Liver (tissue), 9 donors: ENCODE measurements around the gene TMEM204. TPM values are rescaled to one million over a fixed set of nuclear protein-coding genes. Genes with fewer than 3 reads are reported as not detected.

Source experiments
- DNase-seq: peaks from one replicate; pipeline ENCODE4 v3.0.0-alpha.2; 2017; ENCODE audit warnings: low spot score
- H3K27ac ChIP-seq, 2 donors: one replicate each; pipeline ENCODE4 v1.7.0; 2013; ENCODE audit warnings: inconsistent platforms in 2 of 2, low read length in 2 of 2, control low read depth in 1 of 2, low read depth in 1 of 2, mild to moderate bottlenecking in 1 of 2
- H3K27me3 ChIP-seq, 4 donors: one replicate each; pipeline versions ENCODE4 v1.6.1 to v1.7.0; 2013; ENCODE audit warnings: low read length in 3 of 4, inconsistent platforms in 1 of 4, mild to moderate bottlenecking in 1 of 4, moderate library complexity in 1 of 4; ENCODE audit not compliant: control insufficient read depth in 4 of 4, insufficient read depth in 4 of 4
- H3K36me3 ChIP-seq, 4 donors: one replicate each; pipeline versions ENCODE4 v1.6.1 to v1.7.0; 2013; ENCODE audit warnings: low read length in 3 of 4, mild to moderate bottlenecking in 3 of 4, low read depth in 1 of 4, moderate library complexity in 1 of 4; ENCODE audit not compliant: control insufficient read depth in 4 of 4, insufficient read depth in 3 of 4
- H3K4me1 ChIP-seq, 4 donors: one replicate each; pipeline versions ENCODE4 v1.6.1 to v1.7.0; 2013; ENCODE audit warnings: low read length in 3 of 4, mild to moderate bottlenecking in 3 of 4, moderate library complexity in 1 of 4; ENCODE audit not compliant: control insufficient read depth in 4 of 4, insufficient read depth in 4 of 4
- H3K4me3 ChIP-seq, 3 donors: one replicate each; pipeline versions ENCODE4 v1.6.1 to v1.7.0; 2013; ENCODE audit warnings: low read length in 3 of 3, control low read depth in 1 of 3, low read depth in 1 of 3, mild to moderate bottlenecking in 1 of 3
- H3K9ac ChIP-seq, 2 donors: one replicate each; pipeline ENCODE4 v1.7.0; 2013; ENCODE audit warnings: low read length in 2 of 2, mild to moderate bottlenecking in 2 of 2, moderate library complexity in 2 of 2, control low read depth in 1 of 2, low read depth in 1 of 2
- H3K9me3 ChIP-seq, 4 donors: one replicate each; pipeline versions ENCODE4 v1.6.1 to v1.7.0; 2013; ENCODE audit warnings: low read length in 3 of 4; ENCODE audit not compliant: control insufficient read depth in 4 of 4
- ATF3 ChIP-seq: IDR thresholded peaks from 2 replicates; pipeline ENCODE4 v1.6.1; 2016; ENCODE audit warnings: antibody characterized with exemption
- CTCF ChIP-seq: fragments of 150-350 bp; IDR thresholded peaks from 2 replicates; pipeline ENCODE4 v1.5.1; 2017; ENCODE audit warnings: improper control_type of control experiment, low read depth, low read length; ENCODE audit not compliant: missing input control
- GABPA ChIP-seq, 2 donors: IDR thresholded peaks in 1 of 2; conservative IDR thresholded peaks in 1 of 2; 2 replicates each; pipeline ENCODE4 v1.6.1; 2016; ENCODE audit warnings: antibody characterized with exemption in 2 of 2, mild to moderate bottlenecking in 1 of 2, moderate library complexity in 1 of 2
- HNF4A ChIP-seq, 2 donors: conservative IDR thresholded peaks; 2 replicates each; pipeline ENCODE4 v1.6.1; 2016; ENCODE audit warnings: antibody characterized with exemption in 2 of 2, mild to moderate bottlenecking in 2 of 2
- HNF4G ChIP-seq: IDR thresholded peaks from 2 replicates; pipeline ENCODE4 v1.6.1; 2016; ENCODE audit warnings: antibody characterized with exemption
- JUND ChIP-seq, 2 donors: IDR thresholded peaks; 2 replicates each; pipeline ENCODE4 v1.6.1; 2016; ENCODE audit warnings: antibody characterized with exemption in 2 of 2
- NR2F2 ChIP-seq: IDR thresholded peaks from 2 replicates; pipeline ENCODE4 v1.6.1; 2016; ENCODE audit warnings: antibody characterized with exemption
- TAF1 ChIP-seq: conservative IDR thresholded peaks from 2 replicates; pipeline ENCODE4 v1.6.1; 2016; ENCODE audit warnings: antibody characterized with exemption, mild to moderate bottlenecking
- YY1 ChIP-seq: IDR thresholded peaks from 2 replicates; pipeline ENCODE4 v1.6.1; 2016; ENCODE audit warnings: antibody characterized with exemption, mild to moderate bottlenecking
- WGBS: extraction: QIAGEN DNeasy Blood & Tissue Kit; methylation state at CpG from one replicate; pipeline ENCODE4 v1.1.7; 2013; 5-methylcytosine and 5-hydroxymethylcytosine counted together
- polyA plus RNA-seq, 2 donors: library from polyadenylated mRNA; stranded (reverse) in 1 of 2; unstranded in 1 of 2; fragments of 200-250 nt in 1 of 2; fragments of >200 nt in 1 of 2; fragmentation: Nextera tagmentation in 1 of 2; extraction: Ambion mirVana in 1 of 2; gene quantifications; one replicate each; pipeline versions ENCODE4 v1.2.1 to v1.2.3, GENCODE V29; 2013 to 2015
- total RNA-seq, 2 donors: library from RNA; depleted of rRNA; stranded (reverse); fragments of >200 nt; gene quantifications; one replicate each; pipeline ENCODE4 v1.2.3, GENCODE V29; 2014
- TF ChIP-seq, protein P1 (sequence below): IDR thresholded peaks from 2 replicates; pipeline ENCODE4 v1.6.1; 2016; ENCODE audit warnings: antibody characterized with exemption, mild to moderate bottlenecking
- donor health status: healthy.
- donor health status: healthy.
- donor health status: healthy.
- donor health status: healthy.
- donor health status: healthy.

TMEM204 gene
- total and polyA plus RNA-seq, 4 donors = 3.5 to 14.4 (median 10.7) TPM

GRCh38 chr16:1523581-1524245, 9.8 kb upstream of the TMEM204 start:
- Histone ChIP-seq H3K9ac (no peak overlapping the region), H3K4me3 (no peak overlapping the region), H3K27ac (no peak overlapping the region), H3K27me3 (no peaks in the 10 kb centered on the region), H3K4me1 (peaks cover 0 to 5% (median 0%) of the 10 kb centered on the region in 4 donors), H3K36me3 (peaks cover 0 to 11% (median 4%) of the 10 kb centered on the region in 4 donors), H3K9me3 (no peaks in the 10 kb centered on the region)
- TF ChIP-seq TAF1 = no peak
- no peak for TF ChIP-seq HNF4G
- DNase-seq = no peak
- WGBS = 96% methylated on average over 30 of the region's 30 CpGs

GRCh38 chr16:1524366-1524765, 9.1 kb upstream of the TMEM204 start:
- no peak for DNase-seq
- H3K36me3 ChIP-seq = peaks cover 0 to 10% (median 4%) of the 10 kb centered on the region in 4 donors

GRCh38 chr16:1525871-1526607, 7.4 kb upstream of the TMEM204 start:
- Histone ChIP-seq H3K36me3 (peaks cover 0 to 7% (median 2%) of the 10 kb centered on the region in 4 donors), H3K27ac (no peak overlapping the region), H3K9ac (no peak overlapping the region), H3K9me3 (no peaks in the 10 kb centered on the region), H3K4me1 (peaks cover 0 to 5% (median 0%) of the 10 kb centered on the region in 4 donors), H3K27me3 (no peaks in the 10 kb centered on the region), H3K4me3 (no peak overlapping the region)
- TF ChIP-seq CTCF = no peak
- TF ChIP-seq, protein P1, sequence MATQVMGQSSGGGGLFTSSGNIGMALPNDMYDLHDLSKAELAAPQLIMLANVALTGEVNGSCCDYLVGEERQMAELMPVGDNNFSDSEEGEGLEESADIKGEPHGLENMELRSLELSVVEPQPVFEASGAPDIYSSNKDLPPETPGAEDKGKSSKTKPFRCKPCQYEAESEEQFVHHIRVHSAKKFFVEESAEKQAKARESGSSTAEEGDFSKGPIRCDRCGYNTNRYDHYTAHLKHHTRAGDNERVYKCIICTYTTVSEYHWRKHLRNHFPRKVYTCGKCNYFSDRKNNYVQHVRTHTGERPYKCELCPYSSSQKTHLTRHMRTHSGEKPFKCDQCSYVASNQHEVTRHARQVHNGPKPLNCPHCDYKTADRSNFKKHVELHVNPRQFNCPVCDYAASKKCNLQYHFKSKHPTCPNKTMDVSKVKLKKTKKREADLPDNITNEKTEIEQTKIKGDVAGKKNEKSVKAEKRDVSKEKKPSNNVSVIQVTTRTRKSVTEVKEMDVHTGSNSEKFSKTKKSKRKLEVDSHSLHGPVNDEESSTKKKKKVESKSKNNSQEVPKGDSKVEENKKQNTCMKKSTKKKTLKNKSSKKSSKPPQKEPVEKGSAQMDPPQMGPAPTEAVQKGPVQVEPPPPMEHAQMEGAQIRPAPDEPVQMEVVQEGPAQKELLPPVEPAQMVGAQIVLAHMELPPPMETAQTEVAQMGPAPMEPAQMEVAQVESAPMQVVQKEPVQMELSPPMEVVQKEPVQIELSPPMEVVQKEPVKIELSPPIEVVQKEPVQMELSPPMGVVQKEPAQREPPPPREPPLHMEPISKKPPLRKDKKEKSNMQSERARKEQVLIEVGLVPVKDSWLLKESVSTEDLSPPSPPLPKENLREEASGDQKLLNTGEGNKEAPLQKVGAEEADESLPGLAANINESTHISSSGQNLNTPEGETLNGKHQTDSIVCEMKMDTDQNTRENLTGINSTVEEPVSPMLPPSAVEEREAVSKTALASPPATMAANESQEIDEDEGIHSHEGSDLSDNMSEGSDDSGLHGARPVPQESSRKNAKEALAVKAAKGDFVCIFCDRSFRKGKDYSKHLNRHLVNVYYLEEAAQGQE = no peak
- no peak for TF ChIP-seq YY1
- TF ChIP-seq GABPA (IDR thresholded peaks at IDR 0.05 in 1 of 2, conservative IDR thresholded peaks at IDR 0.05 in 1 of 2) = no peak
- TF ChIP-seq NR2F2 = no peak
- no peak for DNase-seq
- WGBS = 91% methylated on average over 44 of the region's 44 CpGs

More at GRCh38 chr16:1524366-1524765, 9.1 kb upstream of the TMEM204 start:
- WGBS = 96% methylated on average over 26 of the region's 26 CpGs
- H3K4me1 ChIP-seq = peaks cover 0 to 5% (median 0%) of the 10 kb centered on the region in 4 donors
- H3K27ac ChIP-seq = no peak overlapping the region
- TF ChIP-seq ATF3 (no peak), CTCF (no peak), HNF4A (conservative IDR thresholded peaks at IDR 0.05) (no peak), JUND (IDR thresholded peaks at IDR 0.05) (no peak)
- H3K27me3 ChIP-seq = no peaks in the 10 kb centered on the region
- H3K4me3 ChIP-seq = no peak overlapping the region
- H3K9ac ChIP-seq = no peak overlapping the region
- no peaks in the 10 kb centered on the region for H3K9me3 ChIP-seq
